GM12878 (cell line): ENCODE measurements around the gene C16orf92. TPM values are rescaled to one million over a fixed set of nuclear protein-coding genes. Genes with fewer than 3 reads are reported as not detected.

Source experiments
- BHLHE40 ChIP-seq, 2 experiments: fragments of 450-650 bp in 1 of 2; IDR thresholded peaks; 2 replicates each; pipeline ENCODE4 v1.6.1; 2011 to 2017; ENCODE audit warnings: low read depth in 2 of 2, borderline replicate concordance in 1 of 2, improper control_type of control experiment in 1 of 2, low read length in 1 of 2, mild to moderate bottlenecking in 1 of 2
- KDM1A ChIP-seq: fragments of 200-600 bp; sonication (generic); IDR thresholded peaks from 2 replicates; pipeline ENCODE4 v1.6.1; 2016; ENCODE audit warnings: borderline replicate concordance
- MYB ChIP-seq: fragments of 150-350 bp; IDR thresholded peaks from 2 replicates; pipeline ENCODE4 v1.6.1; 2014; ENCODE audit warnings: mild to moderate bottlenecking, low read depth, low read length, borderline replicate concordance
- NR2F1 ChIP-seq: fragments of 450-650 bp; conservative IDR thresholded peaks from 2 replicates; pipeline ENCODE4 v1.6.1; 2017; ENCODE audit warnings: mild to moderate bottlenecking
- PAX8 ChIP-seq: fragments of 450-650 bp; IDR thresholded peaks from 2 replicates; pipeline ENCODE4 v1.6.1; 2017; ENCODE audit warnings: mild to moderate bottlenecking, moderate library complexity
- RAD51 ChIP-seq: fragments of 450-650 bp; IDR thresholded peaks from 2 replicates; pipeline ENCODE4 v1.6.1; 2016; ENCODE audit warnings: moderate library complexity, mild to moderate bottlenecking, inconsistent platforms
- RELA ChIP-seq: fragments of 450-650 bp; IDR thresholded peaks from 2 replicates; pipeline ENCODE4 v1.8.0; 2014; ENCODE audit warnings: borderline replicate concordance; ENCODE audit not compliant: partially characterized antibody
- RUNX3 ChIP-seq: IDR thresholded peaks from 2 replicates; pipeline ENCODE4 v1.6.1; 2012; ENCODE audit warnings: low read length, inconsistent platforms
- SMC3 ChIP-seq: IDR thresholded peaks from 2 replicates; pipeline ENCODE4 v1.6.1; 2011; ENCODE audit warnings: low read length, improper control_type of control experiment, borderline replicate concordance
- ZNF274 ChIP-seq: IDR thresholded peaks from one replicate; pipeline ENCODE4 v1.8.0; 2011; ENCODE audit not compliant: insufficient read length, insufficient read depth
- polyA plus RNA-seq, 11 experiments: library from polyadenylated mRNA; depleted of rRNA in 4 of 11; unstranded in 6 of 11; stranded (reverse) in 5 of 11; fragments of >200 nt; fragmentation: Nextera tagmentation in 4 of 11; fragmentation: Illumina TruSeq in 1 of 11; extraction: Ambion mirVana in 4 of 11; extraction: Trizol in 1 of 11; gene quantifications; 1 replicate in 1 of 11; 2 replicates in 10 of 11; pipeline versions ENCODE4 v1.2.1 to v1.2.3, GENCODE V29; 2011 to 2016; ENCODE audit warnings: inconsistent platforms in 2 of 11, missing spikeins in 2 of 11, low read depth in 1 of 11
- total RNA-seq, 4 experiments: library from RNA; depleted of rRNA in 3 of 4; stranded (reverse); fragments of >200 nt in 3 of 4; fragmentation: Illumina TruSeq in 1 of 4; extraction: Trizol in 1 of 4; gene quantifications; 2 replicates each; pipeline versions ENCODE4 v1.2.1 to v1.2.3, GENCODE V29; 2013 to 2021
- TF ChIP-seq, protein P1 (sequence below): IDR thresholded peaks from 2 replicates; pipeline ENCODE4 v1.6.1; 2012; ENCODE audit warnings: mild to moderate bottlenecking, low read depth, low read length
- TF ChIP-seq, protein P2 (sequence below), 3 experiments: IDR thresholded peaks in 2 of 3; conservative IDR thresholded peaks in 1 of 3; 2 replicates each; pipeline ENCODE4 v1.5.1; 2011; ENCODE audit warnings: low read depth in 3 of 3, low read length in 3 of 3, mild to moderate bottlenecking in 3 of 3, control low read depth in 2 of 3, moderate library complexity in 2 of 3, inconsistent platforms in 1 of 3, mixed read lengths in 1 of 3; ENCODE audit not compliant: control insufficient read depth in 2 of 3, insufficient read depth in 1 of 3; ENCODE audit errors: extremely low read depth in 1 of 3
- TF ChIP-seq, protein P3 (sequence below): fragments of 150-350 bp; IDR thresholded peaks from 2 replicates; pipeline ENCODE4 v1.6.1; 2016; ENCODE audit warnings: low read depth, low read length
- TF ChIP-seq, protein P4 (sequence below): fragments of 450-650 bp; IDR thresholded peaks from 2 replicates; pipeline ENCODE4 v1.6.1; 2017; ENCODE audit warnings: mild to moderate bottlenecking, low read depth, inconsistent platforms; ENCODE audit not compliant: poor library complexity, severe bottlenecking
- TF ChIP-seq, protein P5 (sequence below): fragments of 450-650 bp; formaldehyde crosslinking; IDR thresholded peaks from 2 replicates; pipeline ENCODE4 v1.4.0; 2022; ENCODE audit warnings: mild to moderate bottlenecking, moderate library complexity

Gene C16orf92
- total and polyA plus RNA-seq, 10 of the 15 experiments (the other 5 are each of a cell fraction or from before 2014, with no cell fraction given): not detected

DNA sequence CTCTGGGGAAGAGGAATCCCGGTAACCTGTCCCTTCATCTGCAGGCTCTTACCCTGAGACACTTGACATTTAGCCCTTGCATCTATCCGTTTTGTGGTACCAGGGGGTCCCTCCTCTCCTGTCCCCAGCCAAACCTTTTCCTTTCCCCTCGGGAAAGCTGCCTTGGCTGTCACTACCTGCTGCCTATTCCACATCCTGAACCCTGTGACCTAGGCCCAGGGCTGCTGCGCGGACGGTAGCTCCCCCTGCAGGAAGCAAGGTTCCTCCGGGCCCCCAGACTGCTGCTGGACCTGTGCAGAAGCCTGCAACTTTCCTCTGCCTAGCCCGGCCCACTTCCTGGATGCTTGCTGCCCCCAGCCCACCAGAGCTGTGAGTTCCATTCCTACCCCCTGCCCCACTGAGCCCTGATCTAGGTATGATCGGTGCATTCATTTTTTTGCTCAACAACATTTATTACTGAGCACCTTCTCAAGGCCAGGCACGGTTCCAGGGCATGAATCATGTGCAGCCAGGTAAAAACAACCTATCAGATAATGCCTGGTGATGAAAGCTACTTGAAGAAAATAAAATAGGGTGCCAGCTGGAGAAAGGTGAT, 32.1 kb downstream of the C16orf92 start (continued):
- TF ChIP-seq, protein P1, sequence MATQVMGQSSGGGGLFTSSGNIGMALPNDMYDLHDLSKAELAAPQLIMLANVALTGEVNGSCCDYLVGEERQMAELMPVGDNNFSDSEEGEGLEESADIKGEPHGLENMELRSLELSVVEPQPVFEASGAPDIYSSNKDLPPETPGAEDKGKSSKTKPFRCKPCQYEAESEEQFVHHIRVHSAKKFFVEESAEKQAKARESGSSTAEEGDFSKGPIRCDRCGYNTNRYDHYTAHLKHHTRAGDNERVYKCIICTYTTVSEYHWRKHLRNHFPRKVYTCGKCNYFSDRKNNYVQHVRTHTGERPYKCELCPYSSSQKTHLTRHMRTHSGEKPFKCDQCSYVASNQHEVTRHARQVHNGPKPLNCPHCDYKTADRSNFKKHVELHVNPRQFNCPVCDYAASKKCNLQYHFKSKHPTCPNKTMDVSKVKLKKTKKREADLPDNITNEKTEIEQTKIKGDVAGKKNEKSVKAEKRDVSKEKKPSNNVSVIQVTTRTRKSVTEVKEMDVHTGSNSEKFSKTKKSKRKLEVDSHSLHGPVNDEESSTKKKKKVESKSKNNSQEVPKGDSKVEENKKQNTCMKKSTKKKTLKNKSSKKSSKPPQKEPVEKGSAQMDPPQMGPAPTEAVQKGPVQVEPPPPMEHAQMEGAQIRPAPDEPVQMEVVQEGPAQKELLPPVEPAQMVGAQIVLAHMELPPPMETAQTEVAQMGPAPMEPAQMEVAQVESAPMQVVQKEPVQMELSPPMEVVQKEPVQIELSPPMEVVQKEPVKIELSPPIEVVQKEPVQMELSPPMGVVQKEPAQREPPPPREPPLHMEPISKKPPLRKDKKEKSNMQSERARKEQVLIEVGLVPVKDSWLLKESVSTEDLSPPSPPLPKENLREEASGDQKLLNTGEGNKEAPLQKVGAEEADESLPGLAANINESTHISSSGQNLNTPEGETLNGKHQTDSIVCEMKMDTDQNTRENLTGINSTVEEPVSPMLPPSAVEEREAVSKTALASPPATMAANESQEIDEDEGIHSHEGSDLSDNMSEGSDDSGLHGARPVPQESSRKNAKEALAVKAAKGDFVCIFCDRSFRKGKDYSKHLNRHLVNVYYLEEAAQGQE: no peak
- TF ChIP-seq, protein P2, sequence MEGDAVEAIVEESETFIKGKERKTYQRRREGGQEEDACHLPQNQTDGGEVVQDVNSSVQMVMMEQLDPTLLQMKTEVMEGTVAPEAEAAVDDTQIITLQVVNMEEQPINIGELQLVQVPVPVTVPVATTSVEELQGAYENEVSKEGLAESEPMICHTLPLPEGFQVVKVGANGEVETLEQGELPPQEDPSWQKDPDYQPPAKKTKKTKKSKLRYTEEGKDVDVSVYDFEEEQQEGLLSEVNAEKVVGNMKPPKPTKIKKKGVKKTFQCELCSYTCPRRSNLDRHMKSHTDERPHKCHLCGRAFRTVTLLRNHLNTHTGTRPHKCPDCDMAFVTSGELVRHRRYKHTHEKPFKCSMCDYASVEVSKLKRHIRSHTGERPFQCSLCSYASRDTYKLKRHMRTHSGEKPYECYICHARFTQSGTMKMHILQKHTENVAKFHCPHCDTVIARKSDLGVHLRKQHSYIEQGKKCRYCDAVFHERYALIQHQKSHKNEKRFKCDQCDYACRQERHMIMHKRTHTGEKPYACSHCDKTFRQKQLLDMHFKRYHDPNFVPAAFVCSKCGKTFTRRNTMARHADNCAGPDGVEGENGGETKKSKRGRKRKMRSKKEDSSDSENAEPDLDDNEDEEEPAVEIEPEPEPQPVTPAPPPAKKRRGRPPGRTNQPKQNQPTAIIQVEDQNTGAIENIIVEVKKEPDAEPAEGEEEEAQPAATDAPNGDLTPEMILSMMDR (IDR thresholded peaks at IDR 0.05 in 2 of 3, conservative IDR thresholded peaks at IDR 0.05 in 1 of 3; ENCODE audit: control insufficient read depth in 2 of 3, extremely low read depth in 1 of 3, insufficient read depth in 1 of 3, low read depth in 3 of 3, low read length in 3 of 3): peak; percentile 75 to 85 (median 82)
- no peak for TF ChIP-seq RAD51
- TF ChIP-seq, protein P3, sequence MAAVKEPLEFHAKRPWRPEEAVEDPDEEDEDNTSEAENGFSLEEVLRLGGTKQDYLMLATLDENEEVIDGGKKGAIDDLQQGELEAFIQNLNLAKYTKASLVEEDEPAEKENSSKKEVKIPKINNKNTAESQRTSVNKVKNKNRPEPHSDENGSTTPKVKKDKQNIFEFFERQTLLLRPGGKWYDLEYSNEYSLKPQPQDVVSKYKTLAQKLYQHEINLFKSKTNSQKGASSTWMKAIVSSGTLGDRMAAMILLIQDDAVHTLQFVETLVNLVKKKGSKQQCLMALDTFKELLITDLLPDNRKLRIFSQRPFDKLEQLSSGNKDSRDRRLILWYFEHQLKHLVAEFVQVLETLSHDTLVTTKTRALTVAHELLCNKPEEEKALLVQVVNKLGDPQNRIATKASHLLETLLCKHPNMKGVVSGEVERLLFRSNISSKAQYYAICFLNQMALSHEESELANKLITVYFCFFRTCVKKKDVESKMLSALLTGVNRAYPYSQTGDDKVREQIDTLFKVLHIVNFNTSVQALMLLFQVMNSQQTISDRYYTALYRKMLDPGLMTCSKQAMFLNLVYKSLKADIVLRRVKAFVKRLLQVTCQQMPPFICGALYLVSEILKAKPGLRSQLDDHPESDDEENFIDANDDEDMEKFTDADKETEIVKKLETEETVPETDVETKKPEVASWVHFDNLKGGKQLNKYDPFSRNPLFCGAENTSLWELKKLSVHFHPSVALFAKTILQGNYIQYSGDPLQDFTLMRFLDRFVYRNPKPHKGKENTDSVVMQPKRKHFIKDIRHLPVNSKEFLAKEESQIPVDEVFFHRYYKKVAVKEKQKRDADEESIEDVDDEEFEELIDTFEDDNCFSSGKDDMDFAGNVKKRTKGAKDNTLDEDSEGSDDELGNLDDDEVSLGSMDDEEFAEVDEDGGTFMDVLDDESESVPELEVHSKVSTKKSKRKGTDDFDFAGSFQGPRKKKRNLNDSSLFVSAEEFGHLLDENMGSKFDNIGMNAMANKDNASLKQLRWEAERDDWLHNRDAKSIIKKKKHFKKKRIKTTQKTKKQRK: no peak
- TF ChIP-seq PAX8: no peak
- TF ChIP-seq ZNF274: no peak
- TF ChIP-seq NR2F1: peak; percentile 71
- TF ChIP-seq, protein P4, sequence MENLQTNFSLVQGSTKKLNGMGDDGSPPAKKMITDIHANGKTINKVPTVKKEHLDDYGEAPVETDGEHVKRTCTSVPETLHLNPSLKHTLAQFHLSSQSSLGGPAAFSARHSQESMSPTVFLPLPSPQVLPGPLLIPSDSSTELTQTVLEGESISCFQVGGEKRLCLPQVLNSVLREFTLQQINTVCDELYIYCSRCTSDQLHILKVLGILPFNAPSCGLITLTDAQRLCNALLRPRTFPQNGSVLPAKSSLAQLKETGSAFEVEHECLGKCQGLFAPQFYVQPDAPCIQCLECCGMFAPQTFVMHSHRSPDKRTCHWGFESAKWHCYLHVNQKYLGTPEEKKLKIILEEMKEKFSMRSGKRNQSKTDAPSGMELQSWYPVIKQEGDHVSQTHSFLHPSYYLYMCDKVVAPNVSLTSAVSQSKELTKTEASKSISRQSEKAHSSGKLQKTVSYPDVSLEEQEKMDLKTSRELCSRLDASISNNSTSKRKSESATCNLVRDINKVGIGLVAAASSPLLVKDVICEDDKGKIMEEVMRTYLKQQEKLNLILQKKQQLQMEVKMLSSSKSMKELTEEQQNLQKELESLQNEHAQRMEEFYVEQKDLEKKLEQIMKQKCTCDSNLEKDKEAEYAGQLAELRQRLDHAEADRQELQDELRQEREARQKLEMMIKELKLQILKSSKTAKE: no peak
- TF ChIP-seq, protein P5, sequence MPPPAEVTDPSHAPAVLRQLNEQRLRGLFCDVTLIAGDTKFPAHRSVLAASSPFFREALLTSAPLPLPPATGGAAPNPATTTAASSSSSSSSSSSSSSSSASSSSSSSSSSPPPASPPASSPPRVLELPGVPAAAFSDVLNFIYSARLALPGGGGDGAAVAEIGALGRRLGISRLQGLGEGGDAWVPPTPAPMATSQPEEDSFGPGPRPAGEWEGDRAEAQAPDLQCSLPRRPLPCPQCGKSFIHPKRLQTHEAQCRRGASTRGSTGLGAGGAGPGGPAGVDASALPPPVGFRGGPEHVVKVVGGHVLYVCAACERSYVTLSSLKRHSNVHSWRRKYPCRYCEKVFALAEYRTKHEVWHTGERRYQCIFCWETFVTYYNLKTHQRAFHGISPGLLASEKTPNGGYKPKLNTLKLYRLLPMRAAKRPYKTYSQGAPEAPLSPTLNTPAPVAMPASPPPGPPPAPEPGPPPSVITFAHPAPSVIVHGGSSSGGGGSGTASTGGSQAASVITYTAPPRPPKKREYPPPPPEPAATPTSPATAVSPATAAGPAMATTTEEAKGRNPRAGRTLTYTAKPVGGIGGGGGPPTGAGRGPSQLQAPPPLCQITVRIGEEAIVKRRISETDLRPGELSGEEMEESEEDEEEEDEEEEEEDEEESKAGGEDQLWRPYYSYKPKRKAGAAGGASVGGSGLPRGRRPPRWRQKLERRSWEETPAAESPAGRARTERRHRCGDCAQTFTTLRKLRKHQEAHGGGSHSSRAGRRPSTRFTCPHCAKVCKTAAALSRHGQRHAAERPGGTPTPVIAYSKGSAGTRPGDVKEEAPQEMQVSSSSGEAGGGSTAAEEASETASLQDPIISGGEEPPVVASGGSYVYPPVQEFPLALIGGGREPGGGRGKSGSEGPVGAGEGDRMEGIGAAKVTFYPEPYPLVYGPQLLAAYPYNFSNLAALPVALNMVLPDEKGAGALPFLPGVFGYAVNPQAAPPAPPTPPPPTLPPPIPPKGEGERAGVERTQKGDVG: no peak
- peak; percentile 13; the same call in 1 of the 2 replicates for TF ChIP-seq SMC3
- TF ChIP-seq RUNX3: no peak
- TF ChIP-seq BHLHE40 (IDR thresholded peaks at IDR 0.05; ENCODE audit: borderline replicate concordance in 1 of 2, low read depth in 2 of 2, low read length in 1 of 2): no peak
- TF ChIP-seq MYB: no peak
- no peak for TF ChIP-seq KDM1A
- TF ChIP-seq RELA: no peak
